SJCRH30 (cell line): ENCODE measurements around the gene WDR46. TPM values are rescaled to one million over a fixed set of nuclear protein-coding genes. Genes with fewer than 3 reads are reported as not detected.

Experiments used
- DNase-seq, 2 experiments: peaks; one replicate each; pipeline ENCODE4 v3.0.0-alpha.2; 2015 to 2020
- H3K27ac ChIP-seq: fragments of 250-450 bp; sonication (Bioruptor Pico); 2 replicates; pipeline ENCODE4 v1.5.1; 2020; ENCODE audit warnings: mild to moderate bottlenecking, moderate library complexity
- H3K27me3 ChIP-seq: fragments of 250-450 bp; sonication (Bioruptor Pico); 2 replicates; pipeline ENCODE4 v1.5.1; 2020; ENCODE audit warnings: mild to moderate bottlenecking, moderate library complexity
- H3K36me3 ChIP-seq: fragments of 250-450 bp; sonication (Bioruptor Pico); 2 replicates; pipeline ENCODE4 v1.5.1; 2020; ENCODE audit warnings: mild to moderate bottlenecking, moderate library complexity
- H3K4me1 ChIP-seq: fragments of 250-450 bp; sonication (Bioruptor Pico); 2 replicates; pipeline ENCODE4 v1.5.1; 2020; ENCODE audit warnings: mild to moderate bottlenecking, moderate library complexity
- H3K4me3 ChIP-seq: fragments of 250-450 bp; sonication (Bioruptor Pico); 2 replicates; pipeline ENCODE4 v1.5.1; 2020; ENCODE audit warnings: mild to moderate bottlenecking, moderate library complexity
- H3K9me3 ChIP-seq: fragments of 250-450 bp; sonication (Bioruptor Pico); replicated peaks from 2 replicates; pipeline ENCODE4 v1.5.1; 2020; ENCODE audit warnings: mild to moderate bottlenecking, moderate library complexity
- total RNA-seq: library from RNA; depleted of rRNA; stranded (reverse); fragments of >200 nt; shearing (Covaris generic); gene quantifications from 2 replicates; pipeline ENCODE4 v1.2.3, GENCODE V29; 2014; rRNA removed

Gene WDR46
- total RNA-seq, 1 experiment from 2014 or later, result 61.5 TPM

DNA sequence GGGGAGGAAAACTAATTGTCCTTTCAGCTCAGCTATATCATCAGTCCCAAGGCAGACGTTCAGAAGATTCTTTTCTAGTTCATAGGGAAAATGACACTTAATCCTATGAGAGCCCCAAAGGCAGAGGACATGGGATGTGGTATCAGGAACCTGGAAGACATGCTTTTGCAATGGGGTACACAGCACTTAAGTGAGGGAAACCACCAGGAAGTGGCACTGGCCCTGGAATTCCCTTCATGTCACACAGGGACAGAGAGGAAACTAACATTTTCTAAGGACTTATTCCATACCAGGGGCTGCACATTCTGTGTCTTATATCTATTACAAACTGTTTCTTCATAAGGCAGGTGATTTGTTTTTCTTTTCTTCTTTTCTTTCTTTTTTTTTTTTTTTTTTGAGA, 45.6 kb downstream of the WDR46 start:
- H3K9me3 ChIP-seq, result no peaks in the 10 kb centered on the region
- no peak overlapping the region for H3K4me3 ChIP-seq
- H3K27ac ChIP-seq, result no peak overlapping the region
- H3K27me3 ChIP-seq, result peaks cover 3% of the 10 kb centered on the region; the same call in 1 of the 2 replicates
- DNase-seq, result no peak
- no peaks in the 10 kb centered on the region for H3K36me3 ChIP-seq
- H3K4me1 ChIP-seq, result no peaks in the 10 kb centered on the region; the same call in 1 of the 2 replicates

- no peak for DNase-seq
- H3K4me3 ChIP-seq, result no peak overlapping the region
- H3K36me3 ChIP-seq, result no peaks in the 10 kb centered on the region
- no peaks in the 10 kb centered on the region for H3K9me3 ChIP-seq
- no peaks in the 10 kb centered on the region for H3K4me1 ChIP-seq
- H3K27me3 ChIP-seq, result peaks cover 3% of the 10 kb centered on the region; the same call in 1 of the 2 replicates
- no peak overlapping the region for H3K27ac ChIP-seq
Observed at GRCh38 chr6:33241968-33242367, 47.1 kb downstream of the WDR46 start.

GRCh38 chr6:33237741-33238140, 51.3 kb downstream of the WDR46 start:
- Histone ChIP-seq H3K27ac (no peak overlapping the region), H3K4me1 (no peaks in the 10 kb centered on the region), H3K4me3 (no peak overlapping the region), H3K27me3 (peaks cover 3% of the 10 kb centered on the region; the same call in 1 of the 2 replicates), H3K9me3 (no peaks in the 10 kb centered on the region), H3K36me3 (no peaks in the 10 kb centered on the region)
- no peak for DNase-seq

DNA sequence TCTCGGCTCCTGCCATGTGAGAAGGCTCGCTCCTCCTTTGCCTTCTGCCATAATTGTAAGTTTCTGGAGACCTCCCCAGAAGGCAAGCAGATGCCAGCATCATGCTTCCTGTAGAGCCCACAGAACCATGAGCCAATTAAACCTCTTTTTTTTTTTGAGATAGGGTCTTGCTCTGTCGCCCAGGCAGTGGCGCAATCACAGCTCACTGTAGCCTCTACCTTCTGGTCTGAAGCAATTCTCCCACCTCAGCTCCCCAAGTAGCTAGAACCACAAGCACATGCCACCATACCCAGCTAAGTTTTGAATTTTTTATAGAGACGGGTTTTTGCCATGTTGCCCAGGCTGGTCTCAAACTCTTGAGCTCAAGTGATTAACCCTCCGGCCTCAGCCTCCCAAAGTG, 52.2 kb downstream of the WDR46 start:
- Histone ChIP-seq H3K9me3 (no peaks in the 10 kb centered on the region), H3K27ac (no peak overlapping the region), H3K4me1 (no peaks in the 10 kb centered on the region), H3K4me3 (no peak overlapping the region), H3K36me3 (no peaks in the 10 kb centered on the region), H3K27me3 (peaks cover under 1% of the 10 kb centered on the region; the same call in 1 of the 2 replicates)
- DNase-seq, result no peak

DNA sequence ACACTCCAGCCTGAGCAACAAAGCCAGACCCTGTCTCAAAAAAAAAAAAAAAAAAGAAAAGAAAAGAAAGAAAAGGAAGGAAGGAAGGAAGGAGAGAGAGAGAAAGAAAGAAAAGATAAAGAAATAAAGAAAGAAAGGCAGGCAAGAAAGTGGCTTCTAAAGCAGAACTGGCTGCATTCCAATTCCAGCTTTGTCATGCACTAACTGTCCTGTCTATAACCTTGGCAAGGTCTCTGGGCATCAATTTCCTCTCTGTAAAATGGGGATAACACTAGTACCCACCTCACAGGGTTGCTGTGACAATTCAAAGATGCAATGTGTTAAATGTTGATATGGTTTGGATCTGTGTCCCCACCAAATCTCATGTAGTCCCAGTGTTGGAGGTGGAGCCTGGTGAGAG, 52.7 kb downstream of the WDR46 start:
- H3K4me3 ChIP-seq, result no peak overlapping the region
- no peaks in the 10 kb centered on the region for H3K36me3 ChIP-seq
- H3K27ac ChIP-seq, result no peak overlapping the region
- no peaks in the 10 kb centered on the region; the same call in 1 of the 2 replicates for H3K27me3 ChIP-seq
- no peaks in the 10 kb centered on the region for H3K4me1 ChIP-seq
- DNase-seq, result no peak
- H3K9me3 ChIP-seq, result no peaks in the 10 kb centered on the region

GRCh38 chr6:33235221-33235634, 53.8 kb downstream of the WDR46 start:
- Histone ChIP-seq H3K36me3 (no peaks in the 10 kb centered on the region), H3K4me1 (no peaks in the 10 kb centered on the region), H3K9me3 (no peaks in the 10 kb centered on the region), H3K27ac (no peak overlapping the region), H3K4me3 (no peak overlapping the region), H3K27me3 (no peaks in the 10 kb centered on the region; the same call in 1 of the 2 replicates)
- DNase-seq, result no peak

Other genes starting within 250 kb of the WDR46 start
- gene HLA-DPA1, start 215.6 kb downstream of the WDR46 start, total RNA-seq, result not detected in 2 replicates
- not detected in 2 replicates for gene HLA-DPB1, start 213.2 kb downstream of the WDR46 start, total RNA-seq
- 3.8 and 4.0 TPM in 2 replicates for gene COL11A2, start 96.8 kb downstream of the WDR46 start, total RNA-seq
- gene RXRB, start 88.6 kb downstream of the WDR46 start, total RNA-seq, result 24.4 and 25.9 TPM in 2 replicates
- gene SLC39A7, start 88.4 kb downstream of the WDR46 start, total RNA-seq, result 71.8 and 75.1 TPM in 2 replicates
- 1.0 and 1.5 TPM in 2 replicates for gene HSD17B8, start 84.6 kb downstream of the WDR46 start, total RNA-seq
- 14.9 and 16.4 TPM in 2 replicates for gene RING1, start 80.7 kb downstream of the WDR46 start, total RNA-seq
- 32.7 and 33.8 TPM in 2 replicates for gene VPS52, start 17.4 kb downstream of the WDR46 start, total RNA-seq
- 5,924 and 6,385 TPM in 2 replicates for gene RPS18, start 17.2 kb downstream of the WDR46 start, total RNA-seq
- 0.84 and 0.95 TPM in 2 replicates for gene B3GALT4, start 12.1 kb downstream of the WDR46 start, total RNA-seq
- 102 and 104 TPM in 2 replicates for gene PFDN6, start 362 bp upstream of the WDR46 start, total RNA-seq
- gene RGL2, start 9.7 kb upstream of the WDR46 start, total RNA-seq, result 14.3 and 20.9 TPM in 2 replicates
- 15.4 and 16.2 TPM in 2 replicates for gene TAPBP, start 24.8 kb upstream of the WDR46 start, total RNA-seq
- gene ZBTB22, start 28.5 kb upstream of the WDR46 start, total RNA-seq, result 7.1 and 9.6 TPM in 2 replicates
- 52.9 and 55.2 TPM in 2 replicates for gene DAXX, start 33.7 kb upstream of the WDR46 start, total RNA-seq
- gene KIFC1, start 102.6 kb upstream of the WDR46 start, total RNA-seq, result 80.5 and 84.5 TPM in 2 replicates
- gene PHF1, start 121.8 kb upstream of the WDR46 start, total RNA-seq, result 21.8 and 25.5 TPM in 2 replicates
- gene CUTA, start 128.9 kb upstream of the WDR46 start, total RNA-seq, result 181 and 210 TPM in 2 replicates
- 1.8 and 2.5 TPM in 2 replicates for gene SYNGAP1, start 130.8 kb upstream of the WDR46 start, total RNA-seq
- gene ZBTB9, start 165.3 kb upstream of the WDR46 start, total RNA-seq, result 9.0 and 11.4 TPM in 2 replicates